GM12878 (cell line): ENCODE results near the gene SLC25A33. TPM values are rescaled to one million over a fixed set of nuclear protein-coding genes. Genes with fewer than 3 reads are reported as not detected.

Experiments used
- BCLAF1 ChIP-seq: fragments of 450-650 bp; IDR thresholded peaks from 2 replicates; pipeline ENCODE4 v1.6.1; 2017; ENCODE audit warnings: antibody characterized with exemption, mild to moderate bottlenecking, moderate library complexity
- BHLHE40 ChIP-seq, 2 experiments: fragments of 450-650 bp in 1 of 2; IDR thresholded peaks; 2 replicates each; pipeline ENCODE4 v1.6.1; 2011 to 2017; ENCODE audit warnings: low read depth in 2 of 2, borderline replicate concordance in 1 of 2, improper control_type of control experiment in 1 of 2, low read length in 1 of 2, mild to moderate bottlenecking in 1 of 2
- CBFB ChIP-seq: IDR thresholded peaks from 2 replicates; pipeline ENCODE4 v1.6.1; 2016; ENCODE audit warnings: antibody characterized with exemption, low read depth
- CHD2 ChIP-seq: IDR thresholded peaks from 2 replicates; pipeline ENCODE4 v1.6.1; 2011; ENCODE audit warnings: low read depth, low read length, improper control_type of control experiment, borderline replicate concordance
- CUX1 ChIP-seq: IDR thresholded peaks from 2 replicates; pipeline ENCODE4 v1.6.1; 2012; ENCODE audit warnings: improper control_type of control experiment, low read depth, low read length; ENCODE audit not compliant: insufficient replicate concordance
- ESRRA ChIP-seq: IDR thresholded peaks from 2 replicates; pipeline ENCODE4 v1.6.1; 2012; ENCODE audit warnings: mild to moderate bottlenecking, low read length, improper control_type of control experiment
- HDAC2 ChIP-seq: fragments of 200-600 bp; sonication (generic); IDR thresholded peaks from 2 replicates; pipeline ENCODE4 v1.6.1; 2017
- IRF3 ChIP-seq: fragments of 450-650 bp; IDR thresholded peaks from 2 replicates; pipeline ENCODE4 v1.6.1; 2014; ENCODE audit warnings: mild to moderate bottlenecking
- MYB ChIP-seq: fragments of 150-350 bp; IDR thresholded peaks from 2 replicates; pipeline ENCODE4 v1.6.1; 2014; ENCODE audit warnings: mild to moderate bottlenecking, low read depth, low read length, borderline replicate concordance
- MYC ChIP-seq: IDR thresholded peaks from 2 replicates; pipeline ENCODE4 v1.6.1; 2011; ENCODE audit warnings: mild to moderate bottlenecking, low read length, moderate library complexity, inconsistent platforms; ENCODE audit not compliant: insufficient read depth, insufficient replicate concordance, insufficient read length, severe bottlenecking
- NFYA ChIP-seq: IDR thresholded peaks from 2 replicates; pipeline ENCODE4 v1.6.1; 2011; ENCODE audit warnings: low read depth, mild to moderate bottlenecking, low read length, improper control_type of control experiment, borderline replicate concordance
- NR2C1 ChIP-seq: fragments of 450-650 bp; IDR thresholded peaks from 2 replicates; pipeline ENCODE4 v1.6.1; 2017; ENCODE audit warnings: antibody characterized with exemption, mild to moderate bottlenecking, moderate library complexity
- PAX8 ChIP-seq: fragments of 450-650 bp; IDR thresholded peaks from 2 replicates; pipeline ENCODE4 v1.6.1; 2017; ENCODE audit warnings: mild to moderate bottlenecking, moderate library complexity
- SREBF2 ChIP-seq: IDR thresholded peaks from 2 replicates; pipeline ENCODE4 v1.6.1; 2012; ENCODE audit warnings: mild to moderate bottlenecking, low read length
- WRNIP1 ChIP-seq: IDR thresholded peaks from 2 replicates; pipeline ENCODE4 v1.6.1; 2011; ENCODE audit warnings: low read depth, low read length, improper control_type of control experiment, borderline replicate concordance
- ZBTB4 ChIP-seq: fragments of 450-650 bp; formaldehyde crosslinking; IDR thresholded peaks from 2 replicates; pipeline ENCODE4 v1.4.0; 2022; ENCODE audit warnings: mild to moderate bottlenecking, moderate library complexity
- polyA plus RNA-seq, 11 experiments: library from polyadenylated mRNA; depleted of rRNA in 4 of 11; unstranded in 6 of 11; stranded (reverse) in 5 of 11; fragments of >200 nt; fragmentation: Nextera tagmentation in 4 of 11; fragmentation: Illumina TruSeq in 1 of 11; extraction: Ambion mirVana in 4 of 11; extraction: Trizol in 1 of 11; gene quantifications; 1 replicate in 1 of 11; 2 replicates in 10 of 11; pipeline versions ENCODE4 v1.2.1 to v1.2.3, GENCODE V29; 2011 to 2016; ENCODE audit warnings: inconsistent platforms in 2 of 11, missing spikeins in 2 of 11, low read depth in 1 of 11
- total RNA-seq, 4 experiments: library from RNA; depleted of rRNA in 3 of 4; stranded (reverse); fragments of >200 nt in 3 of 4; fragmentation: Illumina TruSeq in 1 of 4; extraction: Trizol in 1 of 4; gene quantifications; 2 replicates each; pipeline versions ENCODE4 v1.2.1 to v1.2.3, GENCODE V29; 2013 to 2021

SLC25A33 gene
- total and polyA plus RNA-seq, 10 of the 15 experiments (the other 5 are each of a cell fraction or from before 2014, with no cell fraction given): 1.7 to 11.2 (median 8.4) TPM

GRCh38 chr1:9629445-9630201, 90.4 kb downstream of the SLC25A33 start (continued):
- TF ChIP-seq ZBTB4 (CRISPR knock-in tag): no peak
- no peak for TF ChIP-seq PAX8
- peak; percentile 75 for TF ChIP-seq CUX1
- peak; percentile 93 for TF ChIP-seq ESRRA
- peak; percentile 75 for TF ChIP-seq CHD2
- no peak for TF ChIP-seq MYC
- no peak for TF ChIP-seq NR2C1
- TF ChIP-seq BHLHE40 (IDR thresholded peaks at IDR 0.05; ENCODE audit: borderline replicate concordance in 1 of 2, low read depth in 2 of 2, low read length in 1 of 2): peak; percentile 92 to 95
- 0 out of 2 replicates have a peak, but pooled peaks have one; percentile 46 for TF ChIP-seq HDAC2
- peak; percentile 77; the same call in 1 of the 2 replicates for TF ChIP-seq MYB
- TF ChIP-seq CBFB: 0 out of 2 replicates have a peak, but pooled peaks have one; percentile 75
- TF ChIP-seq SREBF2: no peak
- no peak; the same call in 1 of the 2 replicates for TF ChIP-seq WRNIP1
- TF ChIP-seq NFYA: no peak
- 0 out of 2 replicates have a peak, but pooled peaks have one; percentile 26 for TF ChIP-seq IRF3
- no peak for TF ChIP-seq BCLAF1
